Measurements from ENCODE around the gene MCUR1.
"Not testable (repeated sequence)": the region's sequence is repeated elsewhere in the genome, so short reads cannot be mapped to it uniquely, and the experiment has no call there.

- TF ChIP-seq EZH2 (IDR thresholded peaks at IDR 0.05; ENCODE audit: borderline replicate concordance); CTCF (IDR thresholded peaks at IDR 0.05; ENCODE audit: poor library complexity): not testable (repeated sequence)
These were observed 14.4 kb upstream of the MCUR1 start for GRCh38 chr6:13828656-13829301.

All from hepatocyte (in vitro differentiated cells).